Epithelial cell of esophagus (primary cell): ENCODE results near the gene DIPK1A.

Experiments used
- DNase-seq: peaks from one replicate; pipeline ENCODE4 v3.0.0; 2010; ENCODE audit warnings: low read depth
- H3K4me3 ChIP-seq: 2 replicates; pipeline ENCODE4 v1.5.1; 2011; ENCODE audit warnings: mild to moderate bottlenecking, low read length, control low read depth
- TF ChIP-seq, protein P1 (sequence below): IDR thresholded peaks from 2 replicates; pipeline ENCODE4 v1.5.1; 2011; ENCODE audit warnings: low read depth, mild to moderate bottlenecking, low read length, control low read depth, inconsistent platforms; ENCODE audit not compliant: insufficient read depth; ENCODE audit errors: missing control alignments

Gene DIPK1A

DNA sequence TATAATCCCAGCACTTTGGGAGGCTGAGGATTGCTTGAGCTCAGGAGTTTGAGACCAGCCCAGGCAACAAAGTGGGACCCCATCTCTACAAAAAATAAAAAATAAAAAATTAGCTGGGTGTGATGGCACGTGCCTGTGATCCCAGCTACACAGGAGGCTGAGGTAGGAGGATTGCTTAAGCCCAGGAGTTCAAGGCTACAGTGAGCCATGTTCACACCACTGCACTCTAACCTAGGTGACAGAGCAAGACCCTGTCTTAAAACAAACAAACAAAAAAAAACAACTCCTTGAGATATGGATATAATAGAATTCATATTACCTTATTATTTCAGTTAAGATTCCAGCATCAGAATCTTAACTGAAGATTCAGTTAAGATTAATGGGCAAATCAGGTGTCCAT is 77.1 kb downstream of the DIPK1A start:
- no peak overlapping the region for H3K4me3 ChIP-seq
- no peak for DNase-seq
- TF ChIP-seq, protein P1, sequence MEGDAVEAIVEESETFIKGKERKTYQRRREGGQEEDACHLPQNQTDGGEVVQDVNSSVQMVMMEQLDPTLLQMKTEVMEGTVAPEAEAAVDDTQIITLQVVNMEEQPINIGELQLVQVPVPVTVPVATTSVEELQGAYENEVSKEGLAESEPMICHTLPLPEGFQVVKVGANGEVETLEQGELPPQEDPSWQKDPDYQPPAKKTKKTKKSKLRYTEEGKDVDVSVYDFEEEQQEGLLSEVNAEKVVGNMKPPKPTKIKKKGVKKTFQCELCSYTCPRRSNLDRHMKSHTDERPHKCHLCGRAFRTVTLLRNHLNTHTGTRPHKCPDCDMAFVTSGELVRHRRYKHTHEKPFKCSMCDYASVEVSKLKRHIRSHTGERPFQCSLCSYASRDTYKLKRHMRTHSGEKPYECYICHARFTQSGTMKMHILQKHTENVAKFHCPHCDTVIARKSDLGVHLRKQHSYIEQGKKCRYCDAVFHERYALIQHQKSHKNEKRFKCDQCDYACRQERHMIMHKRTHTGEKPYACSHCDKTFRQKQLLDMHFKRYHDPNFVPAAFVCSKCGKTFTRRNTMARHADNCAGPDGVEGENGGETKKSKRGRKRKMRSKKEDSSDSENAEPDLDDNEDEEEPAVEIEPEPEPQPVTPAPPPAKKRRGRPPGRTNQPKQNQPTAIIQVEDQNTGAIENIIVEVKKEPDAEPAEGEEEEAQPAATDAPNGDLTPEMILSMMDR, result no peak

DNA sequence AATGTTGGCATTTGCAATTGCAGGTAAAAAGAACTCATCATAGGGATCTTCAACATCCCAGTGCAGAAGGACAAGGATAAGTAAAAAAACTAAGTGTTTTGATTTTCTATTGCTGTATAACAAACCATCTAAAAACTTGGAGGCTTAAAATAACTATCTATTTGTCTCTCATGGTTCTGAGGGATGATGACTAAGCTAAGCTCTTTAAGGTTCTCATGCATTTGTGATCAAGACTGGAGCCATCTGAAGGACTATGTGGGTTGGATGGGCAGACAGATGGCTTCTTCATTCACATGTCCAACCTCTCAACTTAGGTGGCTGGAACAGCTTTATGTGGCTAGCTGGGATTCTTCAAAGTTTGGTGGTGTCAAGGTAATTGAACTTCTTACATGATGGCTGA is 78.0 kb downstream of the DIPK1A start:
- TF ChIP-seq, protein P1, result no peak
- H3K4me3 ChIP-seq, result no peak overlapping the region
- DNase-seq, result no peak

DNA sequence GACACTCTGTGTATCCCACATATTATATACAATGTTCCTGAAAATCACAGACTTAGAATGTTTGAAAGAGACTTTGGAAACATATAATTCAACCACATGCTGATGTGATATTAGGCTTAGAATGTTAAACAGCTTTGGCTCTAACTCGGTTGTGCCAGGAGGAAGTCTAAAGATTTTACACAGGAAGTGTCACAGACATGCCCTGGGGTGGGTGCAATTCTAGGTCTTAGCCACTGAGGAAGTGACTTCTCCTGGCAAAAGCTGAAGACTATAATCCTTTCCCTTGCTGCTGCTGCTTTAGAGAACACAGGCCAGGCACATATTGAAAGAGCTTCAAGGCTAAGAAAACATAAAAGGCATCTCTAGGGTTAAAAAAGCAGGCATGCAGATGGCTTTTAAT is 78.4 kb downstream of the DIPK1A start:
- TF ChIP-seq, protein P1, result no peak
- DNase-seq, result peak; percentile 43
- H3K4me3 ChIP-seq, result no peak overlapping the region

DNA sequence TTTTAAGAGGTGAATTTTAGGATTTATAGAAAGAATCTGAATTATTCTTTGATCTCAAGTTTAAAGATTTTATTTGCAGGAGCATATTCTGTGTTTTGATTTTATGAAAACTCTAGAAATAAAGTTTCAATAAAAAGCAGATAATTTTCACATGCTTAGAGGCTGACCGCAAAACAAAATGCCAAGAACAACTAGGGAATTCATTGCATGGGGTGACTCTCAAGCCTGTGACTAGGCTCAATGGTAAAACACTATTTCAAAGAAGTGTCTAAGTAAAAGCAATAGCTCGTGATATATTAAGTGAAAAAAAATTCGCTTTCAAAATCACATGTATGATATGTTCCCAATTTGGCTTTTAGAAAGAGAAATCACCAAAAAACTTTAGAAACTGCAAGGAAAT is 79.9 kb downstream of the DIPK1A start:
- H3K4me3 ChIP-seq, result no peak overlapping the region
- TF ChIP-seq, protein P1, result no peak
- DNase-seq, result no peak

DNA sequence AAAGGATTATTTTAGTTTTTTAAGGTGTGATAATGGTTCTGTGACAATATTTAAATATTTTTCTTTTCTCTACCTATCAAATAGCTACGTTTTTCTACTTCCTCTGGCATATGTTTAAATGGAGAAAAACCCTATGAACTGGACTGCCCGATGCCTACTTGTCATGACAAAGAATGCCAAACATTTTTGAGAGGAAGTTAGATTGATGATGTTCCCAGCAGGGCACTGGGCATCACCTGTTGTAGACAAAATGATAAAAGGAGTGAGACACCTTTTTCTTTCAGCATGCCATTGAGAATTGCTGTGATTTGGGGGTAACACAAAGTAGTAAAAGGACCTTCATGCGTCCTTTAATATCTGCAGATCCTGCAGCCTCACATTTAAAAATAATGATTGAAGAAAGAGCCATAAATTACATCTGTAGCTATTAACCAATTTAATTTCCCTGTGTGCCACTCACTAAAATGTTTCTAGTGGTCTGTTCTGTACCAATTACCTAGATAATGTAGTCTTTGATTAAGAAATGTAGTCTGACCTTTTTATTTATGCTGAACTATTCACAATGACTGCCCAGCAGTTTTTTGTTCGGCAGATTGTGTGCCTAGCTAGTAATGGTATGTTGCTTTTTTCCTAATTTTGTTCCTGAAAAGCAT is 81.8 kb downstream of the DIPK1A start:
- TF ChIP-seq, protein P1, result no peak
- no peak for DNase-seq
- H3K4me3 ChIP-seq, result no peak overlapping the region

DNA sequence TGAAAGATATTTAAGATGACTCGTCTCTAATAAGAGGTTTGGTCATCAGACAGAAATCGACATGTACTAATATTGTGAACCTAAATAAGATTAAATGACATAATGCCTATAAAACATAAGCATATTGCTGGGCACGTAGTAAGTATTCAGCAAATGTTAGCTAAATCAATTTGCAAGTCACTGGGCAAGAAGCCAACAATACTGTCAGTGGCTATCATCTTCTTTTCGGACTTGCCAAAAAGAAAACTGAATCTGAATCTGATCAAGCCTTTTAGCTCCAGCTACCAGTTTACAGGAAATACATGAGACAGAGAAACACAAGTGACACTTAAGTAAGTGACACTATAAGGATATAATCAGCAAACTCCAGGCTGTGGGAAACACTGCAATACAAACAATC is 83.5 kb downstream of the DIPK1A start:
- no peak for DNase-seq

More for the DNA sequence above, 83.5 kb downstream of the DIPK1A start:
- TF ChIP-seq, protein P1, result no peak
- H3K4me3 ChIP-seq, result no peak overlapping the region
